NCI-H2196 (cell line): ENCODE data around the gene PPP1R3G.
A peak's percentile ranks its signal among the peaks of the same experiment; 100 is the strongest.
"Not testable (repeated sequence)": the region's sequence is repeated elsewhere in the genome, so short reads cannot be mapped to it uniquely, and the experiment has no call there.

Experiments used
- DNase-seq: peaks from one replicate; lab custom pipeline; 2025; ENCODE audit not compliant: unreplicated experiment; lab: John Stamatoyannopoulos, UW

PPP1R3G gene

GRCh38 chr6:5084781-5085647 lies at the start of gene PPP1R3G:
TSS of gene PPP1R3G (plus strand) at chr6:5085341. CDS start at chr6:5085486, 145 bp downstream.
- DNase-seq, result peak; percentile 12

DNA sequence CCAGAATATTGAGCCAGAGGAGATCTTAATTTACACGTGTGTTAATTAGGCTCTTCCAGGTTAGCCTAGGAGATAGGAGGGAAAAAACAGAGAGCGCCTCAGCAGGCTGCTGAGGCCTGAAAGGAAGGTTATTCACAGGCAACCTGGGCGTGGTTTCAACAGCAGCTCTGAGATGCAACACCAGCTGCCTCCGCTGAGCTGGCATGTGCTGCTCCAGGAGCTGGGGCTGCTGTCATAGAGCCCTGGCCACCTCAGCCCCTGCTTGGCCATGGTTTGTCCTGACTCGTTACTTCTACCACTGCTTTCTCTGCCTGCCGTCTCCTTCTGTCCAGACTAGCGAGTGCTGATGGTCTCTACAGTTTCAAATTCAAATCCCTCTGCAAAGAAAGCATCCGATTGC lies 48.9 kb upstream of the PPP1R3G start:
- no peak for DNase-seq

- DNase-seq, result no peak
Measured at GRCh38 chr6:5041955-5042354, 43.2 kb upstream of the PPP1R3G start.

GRCh38 chr6:5042436-5042835 lies 42.7 kb upstream of the PPP1R3G start:
- no peak for DNase-seq

DNA sequence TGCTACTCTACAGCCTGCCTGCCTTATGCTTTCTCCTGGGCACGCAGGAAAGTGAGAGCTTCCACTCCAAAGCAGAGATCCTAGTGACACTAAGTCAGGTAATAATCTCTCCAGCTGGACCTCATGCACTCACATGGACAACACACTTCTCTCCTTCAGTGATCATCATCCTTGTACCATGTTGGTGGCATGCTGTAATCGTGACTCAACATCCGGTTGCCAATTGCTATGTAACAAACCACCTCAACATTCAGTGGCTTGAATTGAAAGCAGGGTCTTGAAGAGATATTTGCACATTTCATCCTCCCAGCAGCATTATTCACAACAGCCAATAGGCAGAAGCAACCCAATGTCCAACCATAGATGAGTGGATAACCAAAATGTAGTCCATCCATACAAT lies 40.3 kb upstream of the PPP1R3G start:
- DNase-seq, result no peak

DNA sequence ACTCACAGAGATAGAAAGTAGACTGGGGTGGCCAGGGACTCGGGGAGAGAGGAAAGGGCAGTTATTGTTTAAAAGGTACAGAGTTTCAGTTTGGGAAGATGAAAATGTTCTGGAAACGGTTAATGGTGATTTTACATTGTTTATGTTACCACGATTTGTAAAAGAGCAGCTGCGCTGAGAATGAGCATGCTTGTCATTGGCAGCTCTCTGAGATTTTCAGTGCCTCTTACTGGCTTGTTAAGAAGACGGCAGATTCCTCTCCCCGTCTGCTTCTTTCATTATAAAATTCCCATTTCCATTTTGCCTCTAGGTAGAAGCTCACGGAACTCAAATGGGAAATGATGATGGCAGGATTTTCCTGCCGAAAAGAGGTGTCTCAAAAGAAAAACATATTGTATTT lies 39.7 kb upstream of the PPP1R3G start:
- no peak for DNase-seq

GRCh38 chr6:5046430-5046829 lies 38.7 kb upstream of the PPP1R3G start:
- DNase-seq, result no peak

- no peak for DNase-seq
Measured at GRCh38 chr6:5050009-5050408, 35.1 kb upstream of the PPP1R3G start.

GRCh38 chr6:5051394-5051793 lies 33.7 kb upstream of the PPP1R3G start:
- DNase-seq, result no peak

DNA sequence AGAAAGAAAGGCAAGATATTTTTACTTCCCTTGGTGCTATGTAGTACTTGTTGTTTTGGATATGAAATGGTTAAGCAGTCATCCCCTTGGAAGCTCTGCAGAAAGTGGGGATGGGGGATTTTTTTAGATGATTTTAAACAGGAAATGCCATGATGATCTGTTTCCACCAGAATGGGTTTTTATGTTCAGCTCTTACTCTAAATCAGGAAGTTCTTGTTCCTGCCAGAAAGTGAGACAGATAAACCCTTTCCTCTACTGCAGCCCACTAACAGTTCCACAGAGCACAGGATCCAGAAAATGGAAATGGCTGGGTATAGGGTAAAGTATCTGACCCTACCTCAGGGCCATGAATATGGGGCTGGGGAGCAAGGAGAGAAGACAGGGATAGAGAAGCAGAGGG lies 32.1 kb upstream of the PPP1R3G start:
- no peak for DNase-seq

- no peak for DNase-seq
Measured at GRCh38 chr6:5053864-5054244, 31.3 kb upstream of the PPP1R3G start.

- DNase-seq, result no peak
Measured at GRCh38 chr6:5054245-5054873, 30.8 kb upstream of the PPP1R3G start.

DNA sequence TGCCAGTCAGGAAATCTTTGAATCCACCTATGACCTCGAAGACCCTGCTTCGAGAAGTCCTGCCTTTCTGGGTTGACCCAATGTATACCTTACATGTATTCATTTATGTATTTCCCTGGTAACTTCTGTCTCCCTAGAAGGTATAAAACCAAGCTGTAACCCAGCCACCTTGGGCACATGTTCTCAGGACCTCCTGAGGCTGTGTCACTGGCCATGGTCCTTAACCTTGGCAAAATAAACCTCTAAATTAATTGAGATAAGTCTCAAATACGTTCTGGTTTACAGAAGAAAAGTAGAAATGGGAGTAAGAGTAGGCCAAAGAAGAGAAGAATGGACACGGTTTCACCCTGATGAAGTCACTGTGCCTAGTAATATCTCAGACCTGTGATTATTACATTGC lies 30.0 kb upstream of the PPP1R3G start:
- DNase-seq, result no peak

DNA sequence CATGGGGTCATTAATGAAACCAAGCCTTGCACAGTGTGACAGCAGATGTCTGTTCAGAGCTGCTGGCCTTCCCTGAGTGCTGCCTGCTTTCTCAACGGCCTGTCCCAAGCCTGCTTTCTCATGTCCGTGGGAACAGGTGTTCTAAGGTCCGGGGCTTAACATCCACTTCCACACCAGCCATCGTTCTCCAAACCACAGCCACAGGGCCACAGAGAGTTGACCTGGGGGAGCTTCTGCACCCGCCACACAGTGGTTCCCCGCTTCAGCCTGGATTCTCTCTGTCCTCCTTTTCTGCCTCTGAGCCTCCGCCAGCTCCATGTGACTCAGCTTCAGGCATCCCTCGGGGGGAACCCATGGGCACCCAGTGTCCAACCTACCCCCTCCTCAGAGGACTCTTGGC lies 26.9 kb upstream of the PPP1R3G start:
- no peak for DNase-seq

DNA sequence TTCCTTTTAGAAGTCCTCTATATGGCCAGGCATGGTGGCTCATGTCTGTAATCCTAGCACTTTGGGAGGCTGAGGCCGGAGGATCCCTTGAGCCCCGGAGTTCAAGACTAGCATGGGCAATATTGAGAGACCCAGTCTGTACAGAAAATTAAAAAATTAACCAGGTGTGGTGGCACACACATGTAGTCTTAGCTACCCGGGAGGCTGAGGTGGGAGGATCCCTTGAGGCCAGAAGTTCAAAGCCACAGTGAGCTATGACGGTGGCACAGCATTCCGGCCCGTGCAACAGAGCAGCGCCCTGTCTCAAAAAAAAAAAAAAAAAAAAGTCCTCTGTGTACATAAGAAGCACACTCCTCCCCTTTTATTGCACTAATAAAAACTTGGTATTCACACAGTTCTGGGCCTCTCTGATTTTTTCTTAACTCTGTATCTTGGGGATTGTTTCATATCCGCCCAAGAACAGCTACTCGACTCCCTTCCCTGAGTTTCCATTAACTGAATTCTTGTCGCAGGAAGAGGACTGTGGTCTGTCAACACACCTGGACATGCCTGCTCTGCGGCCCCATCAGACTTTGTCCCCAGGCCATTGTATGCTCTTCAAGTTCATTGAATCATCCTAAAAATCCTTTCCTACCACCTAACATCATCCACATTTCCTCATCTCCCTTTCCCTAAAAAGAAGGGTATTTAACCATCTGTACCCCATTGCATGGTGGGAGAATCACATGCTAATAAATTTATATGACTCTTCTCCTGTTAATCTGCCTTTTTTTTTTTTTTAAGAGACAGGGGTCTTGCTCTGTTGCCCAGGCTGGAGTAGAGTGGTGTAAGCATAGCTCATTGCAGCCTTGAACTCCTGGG lies 25.9 kb upstream of the PPP1R3G start:
- DNase-seq, result no peak

- not testable (repeated sequence) for DNase-seq
Measured at GRCh38 chr6:5060439-5060838, 24.7 kb upstream of the PPP1R3G start.

DNA sequence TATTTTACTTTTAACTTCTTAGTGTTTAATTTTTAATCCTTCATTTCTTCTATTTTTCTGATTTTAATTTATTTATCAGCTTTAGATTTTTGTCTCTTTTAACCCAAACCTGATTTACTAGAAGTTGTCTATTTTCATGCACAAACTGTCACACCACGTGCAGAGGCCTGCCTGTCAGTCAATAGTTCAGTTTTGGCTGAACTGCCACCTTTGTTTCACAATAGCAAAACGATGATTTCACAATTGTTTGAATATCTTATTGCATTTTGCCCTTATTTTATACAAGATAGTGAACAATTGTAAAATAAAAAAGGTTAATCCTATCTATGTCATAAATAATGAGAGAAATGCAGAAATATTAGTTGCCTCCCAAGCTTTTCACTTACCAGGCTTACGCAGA lies 24.0 kb upstream of the PPP1R3G start:
- DNase-seq, result no peak

GRCh38 chr6:5063617-5064016 lies 21.5 kb upstream of the PPP1R3G start:
- DNase-seq, result no peak

- DNase-seq, result no peak
Measured at GRCh38 chr6:5066456-5067093, 18.6 kb upstream of the PPP1R3G start.

DNA sequence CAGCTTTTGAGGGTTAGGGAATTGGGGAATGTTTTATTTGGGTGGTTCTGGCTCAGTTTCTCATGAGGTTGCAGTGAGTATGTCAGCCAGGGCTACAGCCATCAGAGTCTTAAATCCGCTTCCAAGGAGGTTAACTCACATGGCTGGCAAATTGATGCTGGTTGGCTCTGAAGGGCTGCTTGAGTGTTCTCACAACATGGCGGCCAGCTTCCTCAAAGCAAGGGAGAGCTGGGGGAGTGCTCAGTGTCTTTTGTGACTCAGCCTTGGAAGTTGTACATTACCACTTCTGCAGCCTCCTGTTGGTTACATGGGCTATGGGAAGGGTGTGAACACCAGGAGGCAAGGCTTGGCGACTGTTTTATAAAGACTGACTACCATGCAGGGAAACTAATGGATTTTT lies 17.8 kb upstream of the PPP1R3G start:
- no peak for DNase-seq

- DNase-seq, result no peak
Measured at GRCh38 chr6:5068153-5068751, 16.9 kb upstream of the PPP1R3G start.
